GM12892 (cell line): Measurements from ENCODE around the gene NRXN3.

ENCODE experiments used
- DNase-seq: peaks from one replicate; pipeline ENCODE4 v3.0.0; 2011; ENCODE audit not compliant: insufficient read length
- FAIRE-seq: peaks from 2 replicates; lab custom pipeline; 2011; peaks lifted over from hg19 to GRCh38; lab: Jason Lieb, UNC
- POLR2A ChIP-seq: IDR thresholded peaks from 2 replicates; pipeline ENCODE4 v1.6.1; 2011; ENCODE audit warnings: low read depth, low read length, control low read depth
- POLR2AphosphoS5 ChIP-seq: IDR thresholded peaks from 2 replicates; pipeline ENCODE4 v1.6.1; 2011; ENCODE audit warnings: low read depth, low read length, control low read depth
- TAF1 ChIP-seq: IDR thresholded peaks from 2 replicates; pipeline ENCODE4 v1.6.1; 2011; ENCODE audit warnings: low read depth, mild to moderate bottlenecking, control low read depth, low read length, borderline replicate concordance

Gene NRXN3

GRCh38 chr14:78152201-78153063 lies 17.7 kb upstream of the NRXN3 start:
- DNase-seq (no peak), FAIRE-seq (no peak)
- no peak for TF ChIP-seq POLR2AphosphoS5
- no peak for TF ChIP-seq POLR2A
- TF ChIP-seq TAF1, result no peak

GRCh38 chr14:78153064-78153341 lies 17.2 kb upstream of the NRXN3 start:
- TF ChIP-seq TAF1, result no peak
- TF ChIP-seq POLR2A, result no peak
- TF ChIP-seq POLR2AphosphoS5, result no peak
- DNase-seq (no peak), FAIRE-seq (no peak)

DNA sequence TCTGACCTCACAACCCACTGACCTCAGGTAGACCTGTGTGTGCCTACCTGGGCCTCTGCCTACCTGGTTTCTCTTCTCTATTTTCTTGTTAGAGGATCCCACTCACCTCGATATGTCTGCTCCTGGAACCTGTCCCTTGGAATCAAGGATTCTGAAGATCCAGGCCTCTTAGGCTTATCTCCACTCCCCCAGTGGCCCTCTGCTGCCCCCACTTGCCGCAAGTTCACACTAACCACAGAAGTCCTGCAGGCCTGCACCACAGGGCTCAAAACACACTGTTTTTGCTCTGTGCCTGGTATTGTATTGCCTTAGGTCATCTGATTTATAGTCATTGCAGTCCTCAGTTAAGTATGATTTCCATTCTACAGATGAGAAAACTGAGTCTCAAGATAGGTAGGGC lies 15.3 kb upstream of the NRXN3 start:
- FAIRE-seq (no peak), DNase-seq (no peak)
- no peak for TF ChIP-seq TAF1

- TF ChIP-seq TAF1 (no peak), POLR2A (no peak), POLR2AphosphoS5 (no peak)
- DNase-seq, result no peak
- no peak for FAIRE-seq
Measured at GRCh38 chr14:78156196-78156595, 14.0 kb upstream of the NRXN3 start.

DNA sequence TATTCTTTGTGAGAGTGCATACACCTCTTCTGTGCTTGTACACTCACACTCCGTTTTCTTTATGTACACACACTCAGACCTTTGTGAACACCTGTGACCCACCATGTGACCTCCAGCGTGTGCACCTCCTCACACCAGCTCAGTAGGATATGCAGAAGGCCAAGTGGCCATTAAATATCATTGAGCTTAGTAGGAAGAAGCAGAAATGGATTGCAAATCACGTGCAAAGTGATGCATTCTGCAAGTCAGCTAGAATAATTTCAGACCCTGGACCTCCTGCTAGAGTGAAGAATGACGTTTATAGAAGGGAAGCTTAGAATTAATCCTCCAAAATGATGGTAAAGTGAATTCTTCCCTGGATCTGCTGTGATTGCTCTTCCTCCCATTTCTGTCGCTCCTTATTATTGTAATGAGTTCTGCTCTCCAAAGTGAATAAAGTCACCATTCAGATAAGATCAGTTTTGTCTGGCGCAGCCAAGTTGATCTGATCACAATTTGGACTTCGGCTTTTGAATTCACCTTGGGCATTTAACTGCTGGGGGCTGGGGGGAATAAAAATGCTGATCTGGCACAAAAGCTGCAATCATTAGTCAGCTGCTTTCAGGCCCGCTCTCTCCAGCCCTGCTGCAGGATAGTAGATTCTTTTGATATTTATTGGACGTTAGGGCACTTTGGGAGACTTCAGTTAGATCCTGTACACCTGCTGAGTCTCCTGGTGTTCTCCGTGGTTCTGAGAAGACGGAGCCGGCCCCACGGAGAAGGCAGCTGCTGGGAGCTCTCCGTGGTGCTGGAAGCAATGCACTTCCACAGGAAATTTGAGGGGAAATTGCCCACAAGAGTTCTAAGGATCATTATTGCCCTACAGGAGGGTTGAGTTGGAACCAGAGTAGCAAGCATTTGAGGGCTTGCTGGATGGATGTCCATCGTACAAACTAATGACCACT lies 12.4 kb upstream of the NRXN3 start:
- DNase-seq (no peak), FAIRE-seq (no peak)
- TF ChIP-seq TAF1 (no peak), POLR2AphosphoS5 (no peak), POLR2A (no peak)

- TF ChIP-seq POLR2A (no peak), TAF1 (no peak), POLR2AphosphoS5 (no peak)
- DNase-seq (no peak), FAIRE-seq (no peak)
Measured at GRCh38 chr14:78162202-78162601, 8.0 kb upstream of the NRXN3 start.

- FAIRE-seq (peak; percentile 30), DNase-seq (no peak)
- TF ChIP-seq TAF1 (no peak), POLR2AphosphoS5 (no peak), POLR2A (no peak)
Measured at GRCh38 chr14:78164226-78164853, 5.8 kb upstream of the NRXN3 start.

DNA sequence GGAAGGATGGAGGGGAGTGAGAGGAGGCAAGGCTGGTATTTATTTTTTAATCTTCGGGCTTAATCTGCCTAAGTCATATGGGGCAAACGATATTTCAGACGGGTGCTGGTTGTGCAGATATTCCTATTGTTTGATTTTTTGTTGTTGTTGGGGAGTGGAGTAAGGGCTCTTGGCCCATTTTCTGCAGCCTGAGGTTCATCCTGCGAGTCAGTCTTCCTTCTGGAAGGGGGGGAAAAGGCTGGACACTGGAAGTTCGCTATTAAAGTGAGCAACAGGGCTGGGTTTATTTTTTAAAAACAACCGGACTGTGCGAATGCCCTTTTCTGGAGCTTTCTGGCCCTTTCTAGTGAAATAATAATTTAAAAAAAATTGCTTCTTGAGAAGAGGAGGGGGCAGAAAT lies 2.3 kb downstream of the NRXN3 start:
- FAIRE-seq, result no peak
- no peak for TF ChIP-seq POLR2AphosphoS5
- TF ChIP-seq TAF1, result no peak
- TF ChIP-seq POLR2A, result no peak
- DNase-seq, result no peak

DNA sequence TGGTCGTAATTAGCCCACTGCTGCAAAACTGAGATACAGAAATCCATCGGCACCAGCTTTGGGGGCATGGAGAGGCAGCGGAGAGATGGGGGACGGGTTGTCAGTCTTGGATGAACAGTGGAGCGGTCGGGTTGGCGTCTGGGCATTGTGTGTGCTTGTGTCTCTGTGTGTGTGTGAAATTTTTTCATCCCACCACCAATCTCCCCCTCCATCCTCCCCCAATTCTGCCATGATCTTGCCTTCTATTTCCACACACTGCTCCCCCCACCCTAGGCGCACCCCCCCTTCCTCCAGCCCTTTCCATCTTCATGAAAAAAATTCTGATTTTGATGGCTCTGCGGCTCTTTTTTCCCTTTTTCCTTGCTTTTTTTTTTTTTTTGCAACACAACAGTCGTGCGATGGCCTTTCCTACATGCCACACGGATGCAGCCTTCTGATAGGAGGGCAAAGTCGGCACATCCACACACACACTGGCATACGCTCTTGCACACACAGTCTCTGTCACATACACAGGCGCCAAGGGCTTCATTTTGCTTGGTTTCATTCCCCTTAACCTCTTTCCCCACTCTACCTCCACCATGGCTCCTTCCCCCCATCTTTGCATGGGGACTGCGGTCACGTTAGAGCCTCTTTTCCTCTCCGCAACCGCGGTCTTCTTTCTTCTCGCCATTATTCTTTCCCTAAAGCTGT lies 3.3 kb downstream of the NRXN3 start:
- TF ChIP-seq TAF1, result no peak
- no peak for TF ChIP-seq POLR2AphosphoS5
- no peak for TF ChIP-seq POLR2A
- DNase-seq (no peak), FAIRE-seq (no peak)

GRCh38 chr14:78175412-78175811 lies 5.2 kb downstream of the NRXN3 start:
- no peak for FAIRE-seq

GRCh38 chr14:78178071-78178470 lies 7.9 kb downstream of the NRXN3 start:
- FAIRE-seq (no peak), DNase-seq (no peak)
- TF ChIP-seq TAF1, result no peak
- no peak for TF ChIP-seq POLR2AphosphoS5
- TF ChIP-seq POLR2A, result no peak

More at GRCh38 chr14:78175412-78175811, 5.2 kb downstream of the NRXN3 start:
- no peak for DNase-seq
- TF ChIP-seq POLR2A (no peak), POLR2AphosphoS5 (no peak), TAF1 (no peak)
